Neural cell (in vitro differentiated cells): Measurements from ENCODE around the gene TAB3.

Source experiments
- MXI1 ChIP-seq: fragments of 450-650 bp; conservative IDR thresholded peaks from 2 replicates; pipeline ENCODE4 v1.6.1; 2014; ENCODE audit warnings: antibody characterized with exemption, mild to moderate bottlenecking; ENCODE audit not compliant: poor library complexity, severe bottlenecking
- RAD21 ChIP-seq: fragments of 450-650 bp; conservative IDR thresholded peaks from 2 replicates; pipeline ENCODE4 v1.6.1; 2014; ENCODE audit warnings: antibody characterized with exemption, mild to moderate bottlenecking, moderate library complexity
- SMC3 ChIP-seq: fragments of 450-650 bp; conservative IDR thresholded peaks from 2 replicates; pipeline ENCODE4 v1.6.1; 2014; ENCODE audit warnings: antibody characterized with exemption, mild to moderate bottlenecking, moderate library complexity; ENCODE audit not compliant: poor library complexity
- TAF1 ChIP-seq: IDR thresholded peaks from 2 replicates; pipeline ENCODE4 v1.6.1; 2012; ENCODE audit warnings: low read depth
- TF ChIP-seq, protein P1 (sequence below): fragments of 450-650 bp; IDR thresholded peaks from 2 replicates; pipeline ENCODE4 v1.5.1; 2014; ENCODE audit warnings: antibody characterized with exemption, mild to moderate bottlenecking, moderate library complexity; ENCODE audit not compliant: poor library complexity, severe bottlenecking
- TF ChIP-seq, protein P2 (sequence below): IDR thresholded peaks from 2 replicates; pipeline ENCODE4 v1.6.1; 2012; ENCODE audit warnings: borderline replicate concordance

DNA sequence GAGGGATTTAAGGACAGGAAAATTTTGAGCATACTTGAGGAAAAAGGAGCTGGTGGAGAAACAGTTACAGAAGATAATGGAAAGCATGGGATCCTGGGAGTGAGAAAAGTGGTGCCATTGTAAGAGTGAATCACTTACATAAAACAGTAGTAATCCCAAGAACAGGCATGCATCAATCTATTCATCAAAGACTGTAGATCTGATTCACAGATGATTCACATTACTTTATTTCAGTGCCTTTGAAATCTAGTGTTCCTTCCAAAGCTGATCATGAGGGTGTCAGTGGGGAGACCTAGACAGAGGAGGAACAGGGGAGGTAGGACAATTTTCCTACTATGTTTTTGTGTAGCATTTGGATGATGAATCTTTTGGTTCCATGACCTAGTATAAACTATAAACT lies 102.7 kb downstream of the TAB3 start:
- TF ChIP-seq, protein P1, sequence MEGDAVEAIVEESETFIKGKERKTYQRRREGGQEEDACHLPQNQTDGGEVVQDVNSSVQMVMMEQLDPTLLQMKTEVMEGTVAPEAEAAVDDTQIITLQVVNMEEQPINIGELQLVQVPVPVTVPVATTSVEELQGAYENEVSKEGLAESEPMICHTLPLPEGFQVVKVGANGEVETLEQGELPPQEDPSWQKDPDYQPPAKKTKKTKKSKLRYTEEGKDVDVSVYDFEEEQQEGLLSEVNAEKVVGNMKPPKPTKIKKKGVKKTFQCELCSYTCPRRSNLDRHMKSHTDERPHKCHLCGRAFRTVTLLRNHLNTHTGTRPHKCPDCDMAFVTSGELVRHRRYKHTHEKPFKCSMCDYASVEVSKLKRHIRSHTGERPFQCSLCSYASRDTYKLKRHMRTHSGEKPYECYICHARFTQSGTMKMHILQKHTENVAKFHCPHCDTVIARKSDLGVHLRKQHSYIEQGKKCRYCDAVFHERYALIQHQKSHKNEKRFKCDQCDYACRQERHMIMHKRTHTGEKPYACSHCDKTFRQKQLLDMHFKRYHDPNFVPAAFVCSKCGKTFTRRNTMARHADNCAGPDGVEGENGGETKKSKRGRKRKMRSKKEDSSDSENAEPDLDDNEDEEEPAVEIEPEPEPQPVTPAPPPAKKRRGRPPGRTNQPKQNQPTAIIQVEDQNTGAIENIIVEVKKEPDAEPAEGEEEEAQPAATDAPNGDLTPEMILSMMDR: no peak
- TF ChIP-seq SMC3: no peak
- TF ChIP-seq RAD21: no peak
- no peak for TF ChIP-seq TAF1
- no peak for TF ChIP-seq MXI1
- TF ChIP-seq, protein P2, sequence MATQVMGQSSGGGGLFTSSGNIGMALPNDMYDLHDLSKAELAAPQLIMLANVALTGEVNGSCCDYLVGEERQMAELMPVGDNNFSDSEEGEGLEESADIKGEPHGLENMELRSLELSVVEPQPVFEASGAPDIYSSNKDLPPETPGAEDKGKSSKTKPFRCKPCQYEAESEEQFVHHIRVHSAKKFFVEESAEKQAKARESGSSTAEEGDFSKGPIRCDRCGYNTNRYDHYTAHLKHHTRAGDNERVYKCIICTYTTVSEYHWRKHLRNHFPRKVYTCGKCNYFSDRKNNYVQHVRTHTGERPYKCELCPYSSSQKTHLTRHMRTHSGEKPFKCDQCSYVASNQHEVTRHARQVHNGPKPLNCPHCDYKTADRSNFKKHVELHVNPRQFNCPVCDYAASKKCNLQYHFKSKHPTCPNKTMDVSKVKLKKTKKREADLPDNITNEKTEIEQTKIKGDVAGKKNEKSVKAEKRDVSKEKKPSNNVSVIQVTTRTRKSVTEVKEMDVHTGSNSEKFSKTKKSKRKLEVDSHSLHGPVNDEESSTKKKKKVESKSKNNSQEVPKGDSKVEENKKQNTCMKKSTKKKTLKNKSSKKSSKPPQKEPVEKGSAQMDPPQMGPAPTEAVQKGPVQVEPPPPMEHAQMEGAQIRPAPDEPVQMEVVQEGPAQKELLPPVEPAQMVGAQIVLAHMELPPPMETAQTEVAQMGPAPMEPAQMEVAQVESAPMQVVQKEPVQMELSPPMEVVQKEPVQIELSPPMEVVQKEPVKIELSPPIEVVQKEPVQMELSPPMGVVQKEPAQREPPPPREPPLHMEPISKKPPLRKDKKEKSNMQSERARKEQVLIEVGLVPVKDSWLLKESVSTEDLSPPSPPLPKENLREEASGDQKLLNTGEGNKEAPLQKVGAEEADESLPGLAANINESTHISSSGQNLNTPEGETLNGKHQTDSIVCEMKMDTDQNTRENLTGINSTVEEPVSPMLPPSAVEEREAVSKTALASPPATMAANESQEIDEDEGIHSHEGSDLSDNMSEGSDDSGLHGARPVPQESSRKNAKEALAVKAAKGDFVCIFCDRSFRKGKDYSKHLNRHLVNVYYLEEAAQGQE: no peak
